NCI-H526 (cell line): ENCODE results near the gene INO80.

Experiments used
- DNase-seq, 2 experiments: peaks; one replicate each; lab custom pipeline; 2025; lab: John Stamatoyannopoulos, UW

Gene INO80

DNA sequence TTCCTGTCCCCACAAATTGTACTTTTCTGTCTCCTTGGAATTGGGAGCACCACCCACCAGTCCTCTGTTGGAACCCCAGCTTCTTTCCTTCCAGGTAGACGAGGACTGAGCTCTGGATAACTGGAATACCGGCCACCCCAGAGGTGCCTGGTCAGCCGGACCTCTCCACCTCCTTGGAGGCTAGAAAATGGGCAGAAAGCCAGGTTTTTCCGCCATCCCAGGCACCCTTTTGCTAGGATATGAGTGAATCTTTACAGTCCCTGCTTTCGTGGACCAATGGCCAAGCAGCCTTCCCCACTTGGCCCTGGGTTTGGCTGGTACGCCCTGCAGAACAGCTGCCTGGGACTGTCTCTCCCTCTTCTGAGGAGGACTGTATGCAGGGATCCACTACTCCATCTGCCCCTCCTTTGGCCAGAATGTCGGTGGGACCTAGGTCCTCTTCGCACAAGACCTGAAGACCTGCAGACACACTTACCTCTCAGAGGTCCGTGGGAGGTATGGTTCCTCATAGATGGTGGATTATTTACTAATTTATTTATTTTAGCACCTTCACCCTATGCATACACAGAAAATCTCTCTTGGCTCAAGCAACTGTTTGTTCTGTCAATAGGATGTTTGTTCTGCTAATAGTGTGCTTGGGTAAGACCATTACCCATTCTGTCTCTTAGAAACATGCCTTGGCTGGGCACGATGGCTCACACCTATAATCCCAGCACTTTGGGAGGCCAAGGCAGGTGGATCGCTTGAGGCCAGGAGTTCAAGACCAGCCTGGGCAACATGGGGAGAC, 171.4 kb downstream of the INO80 start:
- DNase-seq = no peak

DNA sequence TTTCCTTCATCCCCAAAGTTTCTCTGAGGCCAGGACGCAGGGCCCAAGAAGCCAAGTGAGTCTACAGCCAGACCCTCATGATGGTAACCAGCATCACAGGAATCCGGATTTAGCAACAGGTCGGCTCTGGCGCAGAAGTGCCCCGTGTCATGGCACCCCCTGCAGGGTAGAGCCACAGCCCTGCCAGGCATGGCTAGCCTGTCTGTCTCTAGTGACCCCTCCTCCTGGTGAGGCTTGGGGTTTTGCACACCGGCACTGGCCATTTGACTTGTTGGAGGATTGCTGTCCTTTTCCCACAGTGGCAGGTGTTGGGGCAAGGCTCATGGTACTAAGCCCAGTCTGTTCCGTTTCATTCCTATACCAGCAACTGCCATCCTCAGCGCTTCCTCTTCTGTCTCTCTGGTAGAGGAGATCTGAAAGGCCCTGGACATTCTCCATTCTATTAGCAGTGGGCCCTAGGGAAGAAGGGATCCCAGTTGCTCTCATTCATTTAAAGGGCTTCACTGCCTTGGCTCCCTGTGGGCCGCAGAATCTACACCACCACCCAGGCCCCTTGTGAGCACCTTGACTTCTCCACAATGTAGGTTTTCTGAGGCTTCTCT, 172.2 kb downstream of the INO80 start:
- DNase-seq = no peak

GRCh38 chr15:40942878-40943277, 173.2 kb downstream of the INO80 start:
- DNase-seq = no peak

- no peak for DNase-seq
Observed at GRCh38 chr15:40942337-40942854, 173.7 kb downstream of the INO80 start.

DNA sequence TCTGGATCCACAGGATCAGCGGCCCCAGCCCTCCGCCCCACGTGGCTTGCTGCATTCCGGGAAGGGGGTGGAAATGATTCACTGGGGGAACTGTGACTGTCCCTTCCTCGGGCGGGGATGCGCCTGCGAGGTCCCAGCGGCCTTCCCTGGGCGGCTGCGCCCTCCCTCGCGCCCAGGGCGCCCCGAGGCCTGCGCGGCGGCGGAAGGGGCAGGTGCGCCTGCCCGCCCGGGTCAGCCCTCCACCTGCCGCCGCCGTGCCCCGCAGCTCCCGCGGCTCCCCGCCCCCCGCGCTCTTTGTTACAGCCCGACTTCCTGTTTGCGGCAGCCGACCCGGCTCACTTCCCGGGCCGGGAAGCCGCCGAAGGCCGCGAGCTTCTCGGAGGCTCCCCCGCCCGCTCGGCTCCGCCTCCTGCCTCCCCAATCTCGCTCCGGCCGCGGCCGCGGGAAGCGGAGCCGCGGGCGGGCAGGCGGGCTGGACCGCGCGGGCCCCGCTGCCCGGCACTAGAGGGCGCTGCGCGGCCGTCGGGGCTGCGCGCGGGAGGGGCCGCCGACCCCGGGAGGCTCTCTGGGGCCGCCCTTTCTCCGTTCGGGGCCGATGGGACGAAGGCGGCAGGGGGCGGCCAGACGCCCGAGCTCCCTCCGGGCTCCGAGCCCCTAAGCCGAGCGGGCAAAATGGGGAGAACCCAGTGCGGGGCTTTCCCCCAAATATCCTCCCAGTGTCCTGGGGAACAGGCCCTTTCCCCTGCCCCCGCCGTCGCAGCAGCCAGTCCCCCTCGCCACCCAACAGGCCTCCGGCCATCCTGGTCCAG, 174.3 kb downstream of the INO80 start:
- DNase-seq = peak; percentile 47 to 90

DNA sequence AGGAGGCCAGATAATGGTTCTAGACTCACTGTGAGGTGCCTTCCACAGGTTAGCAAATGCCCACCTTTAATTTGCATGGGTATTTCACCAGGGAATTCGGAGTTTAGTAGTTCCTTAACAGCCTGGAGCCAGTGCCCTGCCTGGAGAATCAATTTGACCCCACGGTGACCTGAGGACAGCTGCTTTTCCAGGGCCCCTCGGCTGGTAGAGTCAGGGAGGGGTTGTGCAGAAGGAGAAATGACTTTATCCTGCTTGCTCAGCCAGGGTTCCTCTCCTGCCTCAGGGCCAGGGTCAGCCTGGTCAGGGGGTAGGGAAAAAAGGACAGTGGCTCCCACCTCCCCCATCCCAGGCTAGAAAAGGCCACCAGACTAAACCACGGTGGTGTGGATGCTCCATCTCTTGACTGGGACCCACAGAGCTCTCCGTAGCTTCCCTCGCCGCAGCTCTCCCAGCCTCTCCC, 175.0 kb downstream of the INO80 start:
- DNase-seq = peak in 1 of 2 experiments; percentile 59

DNA sequence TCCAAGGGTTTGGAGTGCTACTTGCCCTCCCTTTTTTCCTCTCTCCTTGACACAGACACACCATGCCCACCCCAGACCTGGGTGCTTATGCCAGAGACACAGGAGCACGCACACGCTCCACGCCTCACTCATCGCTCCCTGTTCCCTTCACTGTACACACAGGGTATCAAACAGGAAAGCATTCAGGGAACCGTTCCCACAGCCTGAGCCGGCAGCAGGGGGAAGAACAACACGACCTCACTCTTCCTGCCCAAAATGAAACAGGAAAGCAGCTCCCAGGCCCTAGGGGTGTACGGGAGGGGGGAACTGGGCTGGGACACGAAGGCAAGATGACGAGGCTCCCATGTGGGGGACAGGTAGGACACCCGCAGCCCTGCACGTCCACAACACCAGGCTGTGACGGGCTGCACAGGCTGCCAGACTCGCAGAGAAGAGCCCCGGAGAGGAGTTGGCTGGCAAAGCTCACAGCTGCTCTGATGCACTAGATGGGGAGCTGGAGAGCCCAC, 175.7 kb downstream of the INO80 start:
- DNase-seq = no peak

GRCh38 chr15:40938536-40938870, 177.6 kb downstream of the INO80 start:
- no peak for DNase-seq

GRCh38 chr15:40937762-40938535, 178.1 kb downstream of the INO80 start:
- peak; percentile 23 to 69 for DNase-seq

GRCh38 chr15:40936709-40937666, 179.1 kb downstream of the INO80 start:
- peak in 1 of 2 experiments; percentile 36 for DNase-seq

GRCh38 chr15:40936234-40936708, 179.8 kb downstream of the INO80 start:
- no peak for DNase-seq

DNA sequence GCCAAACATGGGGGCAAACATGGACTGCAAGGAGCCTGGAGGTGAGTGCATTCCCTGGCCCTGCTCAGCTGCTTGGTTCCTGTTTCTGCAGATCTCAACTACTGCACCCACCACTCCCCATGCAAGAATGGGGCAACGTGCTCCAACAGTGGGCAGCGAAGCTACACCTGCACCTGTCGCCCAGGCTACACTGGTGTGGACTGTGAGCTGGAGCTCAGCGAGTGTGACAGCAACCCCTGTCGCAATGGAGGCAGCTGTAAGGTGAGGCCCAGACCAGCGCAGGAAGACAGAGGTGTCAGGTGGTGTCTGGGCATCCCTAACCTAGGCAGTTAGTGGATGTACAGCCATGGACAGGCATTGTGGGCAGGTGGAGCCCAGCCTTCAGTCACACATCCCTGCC, 181.6 kb downstream of the INO80 start:
- no peak for DNase-seq

GRCh38 chr15:40933517-40933902, 182.6 kb downstream of the INO80 start:
- no peak for DNase-seq

- peak in 1 of 2 experiments; percentile 59 for DNase-seq
Observed at GRCh38 chr15:40932649-40933516, 183.2 kb downstream of the INO80 start.

GRCh38 chr15:40932156-40932555, 183.9 kb downstream of the INO80 start:
- peak in 1 of 2 experiments; percentile 59 for DNase-seq

- no peak for DNase-seq
Observed at GRCh38 chr15:40931300-40932142, 184.6 kb downstream of the INO80 start.

DNA sequence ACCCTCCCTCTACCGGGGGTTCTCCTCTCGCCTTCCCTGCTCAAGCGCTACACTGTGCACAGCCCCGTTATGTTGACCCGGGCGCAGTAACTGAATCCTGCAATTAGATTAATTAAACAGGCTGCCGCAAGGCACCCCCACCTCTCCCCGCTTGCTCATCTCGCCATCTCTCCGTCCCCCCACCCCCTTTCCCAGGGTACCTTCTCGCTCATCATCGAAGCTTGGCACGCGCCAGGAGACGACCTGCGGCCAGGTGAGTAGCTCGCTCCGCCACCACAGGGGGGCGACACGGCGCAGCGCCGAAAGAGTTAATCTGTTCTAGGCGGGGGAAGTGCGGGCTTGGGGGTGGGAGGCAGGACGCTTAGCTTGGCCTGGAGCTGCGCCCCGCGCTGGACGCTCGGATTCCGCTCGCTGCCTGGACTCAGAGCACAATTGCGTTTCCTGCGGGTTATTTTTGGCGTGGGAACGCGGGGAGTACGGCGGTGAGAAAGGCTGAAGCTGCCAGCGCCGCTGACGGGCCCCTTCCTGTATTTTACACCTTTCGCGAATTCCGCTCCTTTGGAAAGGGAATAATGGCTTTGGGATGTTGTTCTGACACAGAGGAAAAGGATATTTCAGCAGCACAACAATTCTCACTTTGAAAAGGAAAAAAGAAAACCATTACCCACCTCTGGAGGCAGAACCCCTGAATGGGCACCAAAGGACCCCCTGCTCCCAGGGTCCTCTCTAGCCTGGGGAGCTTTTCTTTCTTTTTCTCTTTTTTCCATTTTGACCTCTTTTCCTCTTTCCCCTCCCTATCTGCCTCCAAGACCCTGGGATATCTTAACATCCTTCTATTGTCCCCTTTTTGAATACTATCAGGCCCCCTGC, 185.4 kb downstream of the INO80 start:
- DNase-seq = peak; percentile 39 to 84
